Glutamatergic neuron (in vitro differentiated cells): Measurements from ENCODE around the gene OR6A2. TPM values are rescaled to one million over a fixed set of nuclear protein-coding genes. Genes with fewer than 3 reads are reported as not detected.

ENCODE experiments used
- DNase-seq: peaks from one replicate; pipeline ENCODE4 v3.0.0; 2022
- H3K27ac Mint-ChIP-seq: one replicate; pipeline ENCODE4 v1.8.0; 2020; ENCODE audit warnings: mild to moderate bottlenecking, mixed read lengths, inconsistent platforms; ENCODE audit not compliant: unreplicated experiment
- H3K27me3 Mint-ChIP-seq: one replicate; pipeline ENCODE4 v1.8.0; 2020; ENCODE audit warnings: mild to moderate bottlenecking, moderate library complexity, mixed read lengths, inconsistent platforms; ENCODE audit not compliant: unreplicated experiment
- H3K36me3 Mint-ChIP-seq: one replicate; pipeline ENCODE4 v1.8.0; 2020; ENCODE audit warnings: mild to moderate bottlenecking, mixed read lengths, inconsistent platforms; ENCODE audit not compliant: unreplicated experiment
- H3K4me1 Mint-ChIP-seq: one replicate; pipeline ENCODE4 v1.8.0; 2020; ENCODE audit warnings: mild to moderate bottlenecking, low read depth, mixed read lengths, inconsistent platforms; ENCODE audit not compliant: unreplicated experiment
- H3K4me3 Mint-ChIP-seq: one replicate; pipeline ENCODE4 v1.8.0; 2020; ENCODE audit warnings: mild to moderate bottlenecking, mixed read lengths, inconsistent platforms; ENCODE audit not compliant: unreplicated experiment
- H3K9me3 Mint-ChIP-seq: one replicate; pipeline ENCODE4 v1.8.0; 2020; ENCODE audit warnings: mild to moderate bottlenecking, moderate library complexity, mixed read lengths, inconsistent platforms; ENCODE audit not compliant: unreplicated experiment
- long read RNA-seq: library from polyadenylated mRNA; unstranded; transcript quantifications from one replicate; pipeline ENCODE4 v2.0.0, GENCODE V29; 2020; ENCODE audit not compliant: unreplicated experiment
- total RNA-seq: library from RNA; stranded (reverse); fragmentation: NEBNext Ultra II Directional; extraction: Animal tissue kit (Norgen Biotek cat#: 25700); gene quantifications from one replicate; pipeline ENCODE4 v1.2.1, GENCODE V29; 2021; ENCODE audit not compliant: unreplicated experiment
- TF ChIP-seq, protein P1 (sequence below): fragments of 200-600 bp; sonication (generic); IDR thresholded peaks from one replicate; pipeline ENCODE4 v1.5.0; 2021; ENCODE audit not compliant: partially characterized antibody, unreplicated experiment

OR6A2 gene
- 0.56 TPM for total RNA-seq
- long read RNA-seq = 0 reads

GRCh38 chr11:6799402-6799801 is at the start of gene OR6A2:
Gene OR6A2 (minus strand): TSS chr11:6799689. CDS start chr11:6795708, 3,981 bp downstream.
- no peak within 1 kb of the TSS for H3K4me3 Mint-ChIP-seq
- TF ChIP-seq, protein P1, sequence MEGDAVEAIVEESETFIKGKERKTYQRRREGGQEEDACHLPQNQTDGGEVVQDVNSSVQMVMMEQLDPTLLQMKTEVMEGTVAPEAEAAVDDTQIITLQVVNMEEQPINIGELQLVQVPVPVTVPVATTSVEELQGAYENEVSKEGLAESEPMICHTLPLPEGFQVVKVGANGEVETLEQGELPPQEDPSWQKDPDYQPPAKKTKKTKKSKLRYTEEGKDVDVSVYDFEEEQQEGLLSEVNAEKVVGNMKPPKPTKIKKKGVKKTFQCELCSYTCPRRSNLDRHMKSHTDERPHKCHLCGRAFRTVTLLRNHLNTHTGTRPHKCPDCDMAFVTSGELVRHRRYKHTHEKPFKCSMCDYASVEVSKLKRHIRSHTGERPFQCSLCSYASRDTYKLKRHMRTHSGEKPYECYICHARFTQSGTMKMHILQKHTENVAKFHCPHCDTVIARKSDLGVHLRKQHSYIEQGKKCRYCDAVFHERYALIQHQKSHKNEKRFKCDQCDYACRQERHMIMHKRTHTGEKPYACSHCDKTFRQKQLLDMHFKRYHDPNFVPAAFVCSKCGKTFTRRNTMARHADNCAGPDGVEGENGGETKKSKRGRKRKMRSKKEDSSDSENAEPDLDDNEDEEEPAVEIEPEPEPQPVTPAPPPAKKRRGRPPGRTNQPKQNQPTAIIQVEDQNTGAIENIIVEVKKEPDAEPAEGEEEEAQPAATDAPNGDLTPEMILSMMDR = no peak
- no peaks in the 10 kb centered on the region for H3K36me3 Mint-ChIP-seq
- no peak for DNase-seq
- no peak within 1 kb of the TSS for H3K27ac Mint-ChIP-seq
- H3K9me3 Mint-ChIP-seq = no peaks in the 10 kb centered on the region
- no peaks in the 10 kb centered on the region for H3K4me1 Mint-ChIP-seq
- no peaks in the 10 kb centered on the region for H3K27me3 Mint-ChIP-seq

GRCh38 chr11:6845383-6845782 is 45.9 kb upstream of the OR6A2 start, which contains the start of gene OR10A5:
Gene OR10A5 (plus strand): TSS chr11:6845683. CDS start chr11:6845683, 0 bp downstream.
- no peak within 1 kb of the TSS for H3K4me3 Mint-ChIP-seq
- H3K27me3 Mint-ChIP-seq = no peaks in the 10 kb centered on the region
- TF ChIP-seq, protein P1 = no peak
- H3K36me3 Mint-ChIP-seq = peaks cover 5% of the 10 kb centered on the region
- H3K9me3 Mint-ChIP-seq = peaks cover 1% of the 10 kb centered on the region
- no peak within 1 kb of the TSS for H3K27ac Mint-ChIP-seq
- H3K4me1 Mint-ChIP-seq = no peaks in the 10 kb centered on the region
- DNase-seq = no peak

GRCh38 chr11:6844356-6844755 is 44.9 kb upstream of the OR6A2 start:
- no peak for DNase-seq
- Mint-ChIP-seq H3K27ac (no peak overlapping the region), H3K9me3 (peaks cover 1% of the 10 kb centered on the region), H3K36me3 (peaks cover 5% of the 10 kb centered on the region), H3K27me3 (no peaks in the 10 kb centered on the region), H3K4me3 (no peak overlapping the region), H3K4me1 (no peaks in the 10 kb centered on the region)
- TF ChIP-seq, protein P1 = no peak

- no peak for DNase-seq
- Mint-ChIP-seq H3K27me3 (no peaks in the 10 kb centered on the region), H3K9me3 (peaks cover 1% of the 10 kb centered on the region), H3K36me3 (peaks cover 5% of the 10 kb centered on the region), H3K27ac (no peak overlapping the region), H3K4me1 (no peaks in the 10 kb centered on the region), H3K4me3 (no peak overlapping the region)
- TF ChIP-seq, protein P1 = no peak
Observed at GRCh38 chr11:6843670-6844069, 44.2 kb upstream of the OR6A2 start.

DNA sequence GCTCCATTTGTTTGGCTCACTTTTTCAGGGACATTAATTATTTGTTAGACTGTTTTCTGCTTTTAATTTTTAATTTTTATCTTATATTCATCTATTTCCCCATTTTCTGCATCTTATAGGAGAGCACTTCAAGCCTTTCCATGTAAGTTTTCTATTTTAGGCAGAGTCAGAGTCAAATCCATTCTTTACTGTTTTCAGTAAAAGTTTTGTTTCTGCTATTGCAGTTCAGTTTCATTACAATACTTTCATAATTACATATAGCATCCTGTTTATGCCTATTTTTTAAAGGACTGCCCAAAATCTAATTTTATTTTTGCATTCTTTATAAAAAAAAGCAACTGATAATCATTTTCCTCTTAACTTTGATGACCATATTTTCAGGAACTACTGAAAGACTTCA is 42.2 kb upstream of the OR6A2 start:
- TF ChIP-seq, protein P1 = no peak
- DNase-seq = no peak
- Mint-ChIP-seq H3K36me3 (no peaks in the 10 kb centered on the region), H3K4me1 (no peaks in the 10 kb centered on the region), H3K27me3 (no peaks in the 10 kb centered on the region), H3K27ac (no peak overlapping the region), H3K4me3 (no peak overlapping the region), H3K9me3 (peaks cover 1% of the 10 kb centered on the region)
